Daoy (cell line): Measurements from ENCODE around the gene DENND1A. TPM values are rescaled to one million over a fixed set of nuclear protein-coding genes. Genes with fewer than 3 reads are reported as not detected.
A peak's percentile ranks its signal among the peaks of the same experiment; 100 is the strongest.
"Not testable (repeated sequence)": the region's sequence is repeated elsewhere in the genome, so short reads cannot be mapped to it uniquely, and the experiment has no call there.

Experiments
- DNase-seq: peaks from one replicate; pipeline ENCODE4 v3.0.0-alpha.2; 2015; ENCODE audit warnings: low read depth
- total RNA-seq: library from RNA; depleted of rRNA; stranded (reverse); fragments of >200 nt; shearing (Covaris generic); gene quantifications from 2 replicates; pipeline ENCODE4 v1.2.3, GENCODE V29; 2014

Gene DENND1A
- total RNA-seq, 1 experiment from 2014 or later, result 9.9 TPM

GRCh38 chr9:123457583-123457982 is 472.3 kb downstream of the DENND1A start:
- no peak for DNase-seq

GRCh38 chr9:123456011-123456410 is 473.9 kb downstream of the DENND1A start:
- DNase-seq, result no peak

- no peak for DNase-seq
Observed at GRCh38 chr9:123455187-123455586, 474.7 kb downstream of the DENND1A start.

- DNase-seq, result no peak
Observed at GRCh38 chr9:123454361-123454760, 475.6 kb downstream of the DENND1A start.

- no peak for DNase-seq
Observed at GRCh38 chr9:123453831-123454321, 476.1 kb downstream of the DENND1A start.

GRCh38 chr9:123453076-123453667 is 476.8 kb downstream of the DENND1A start:
- DNase-seq, result no peak

GRCh38 chr9:123450996-123451395 is 478.9 kb downstream of the DENND1A start:
- no peak for DNase-seq

- DNase-seq, result no peak
Observed at GRCh38 chr9:123450098-123450770, 479.7 kb downstream of the DENND1A start.

- no peak for DNase-seq
Observed at GRCh38 chr9:123447934-123448646, 481.8 kb downstream of the DENND1A start.

- DNase-seq, result peak; percentile 98
Observed at GRCh38 chr9:123445981-123446610, 483.8 kb downstream of the DENND1A start.

GRCh38 chr9:123445116-123445515 is 484.8 kb downstream of the DENND1A start:
- peak; percentile 28 for DNase-seq

- DNase-seq, result no peak
Observed at GRCh38 chr9:123441769-123442168, 488.2 kb downstream of the DENND1A start.

- DNase-seq, result no peak
Observed at GRCh38 chr9:123440256-123440655, 489.7 kb downstream of the DENND1A start.

- no peak for DNase-seq
Observed at GRCh38 chr9:123438821-123439220, 491.1 kb downstream of the DENND1A start.

GRCh38 chr9:123438321-123438720 is 491.6 kb downstream of the DENND1A start:
- DNase-seq, result no peak

GRCh38 chr9:123437201-123437600 is 492.7 kb downstream of the DENND1A start:
- no peak for DNase-seq

GRCh38 chr9:123435471-123435870 is 494.5 kb downstream of the DENND1A start:
- DNase-seq, result no peak

- DNase-seq, result peak; percentile 34
Observed at GRCh38 chr9:123434619-123435240, 495.2 kb downstream of the DENND1A start.

GRCh38 chr9:123432331-123433236 is 497.3 kb downstream of the DENND1A start:
- DNase-seq, result no peak

GRCh38 chr9:123431581-123431980 is 498.3 kb downstream of the DENND1A start:
- no peak for DNase-seq

- DNase-seq, result not testable (repeated sequence)
Observed at GRCh38 chr9:123428450-123428849, 501.5 kb downstream of the DENND1A start.
